Endothelial cell of umbilical vein (primary cell): ENCODE results near the gene CCT2. TPM values are rescaled to one million over a fixed set of nuclear protein-coding genes. Genes with fewer than 3 reads are reported as not detected.

Experiments
- BruUV-seq: library from RNA; stranded (reverse); fragments of 400-500 nt; replicated peaks from 2 replicates; lab custom pipeline; 2021; lab: Mats Ljungman, UMichigan
- CTCF ChIA-PET: fragments of 300-600, 350-600 bp; sonication (Branson Sonifier 250); formaldehyde crosslinking; loops from one replicate; lab custom pipeline; 2021; ENCODE audit warnings: antibody characterized with exemption, inconsistent platforms; lab: Charles Lee
- POLR2A ChIA-PET: fragments of 300-600, 350-600 bp; sonication (Branson Sonifier 250); formaldehyde crosslinking; loops from one replicate; lab custom pipeline; 2021; ENCODE audit warnings: antibody characterized with exemption, inconsistent platforms; lab: Charles Lee
- DNase-seq: peaks from one replicate; pipeline ENCODE4 v3.0.0-alpha.2; 2011; ENCODE audit warnings: low read depth, low spot score
- FAIRE-seq: peaks from 2 replicates; lab custom pipeline; 2011; peaks lifted over from hg19 to GRCh38; lab: Jason Lieb, UNC
- H2AFZ ChIP-seq: 2 replicates; pipeline ENCODE4 v1.6.0; 2012; ENCODE audit warnings: low read depth, low read length, control low read depth, inconsistent platforms
- H3K27ac ChIP-seq: 2 replicates; pipeline ENCODE4 v1.5.1; 2011; ENCODE audit warnings: low read depth, mild to moderate bottlenecking, control low read depth, low read length, moderate library complexity; ENCODE audit not compliant: insufficient read depth
- H3K27me3 ChIP-seq, 2 experiments: 2 replicates each; pipeline versions ENCODE4 v1.6.0 to v1.6.1; 2011; ENCODE audit warnings: low read length in 2 of 2, mixed read lengths in 1 of 2; ENCODE audit not compliant: control insufficient read depth in 2 of 2, insufficient read depth in 2 of 2
- H3K36me3 ChIP-seq, 2 experiments: 2 replicates in 1 of 2; 3 replicates in 1 of 2; pipeline ENCODE4 v1.5.1; 2011; ENCODE audit warnings: low read length in 2 of 2, mild to moderate bottlenecking in 1 of 2, moderate library complexity in 1 of 2; ENCODE audit not compliant: control insufficient read depth in 2 of 2, insufficient read depth in 2 of 2; ENCODE audit errors: extremely low read depth in 1 of 2
- H3K4me1 ChIP-seq: 3 replicates; pipeline ENCODE4 v1.5.1; 2011; ENCODE audit warnings: mild to moderate bottlenecking, low read length; ENCODE audit not compliant: control insufficient read depth, insufficient read depth; ENCODE audit errors: extremely low read depth
- H3K4me2 ChIP-seq: 2 replicates; pipeline ENCODE4 v1.6.1; 2011; ENCODE audit warnings: low read length, control low read depth, mixed read lengths; ENCODE audit not compliant: insufficient read depth
- H3K4me3 ChIP-seq, 3 experiments: fragments of 200-600 bp in 1 of 3; sonication (generic), shearing (Covaris generic) in 1 of 3; replicated peaks in 1 of 3; 2 replicates each; pipeline ENCODE4 v1.5.1; 2011 to 2016; ENCODE audit warnings: control low read depth in 3 of 3, low read length in 3 of 3, mild to moderate bottlenecking in 2 of 3, inconsistent platforms in 1 of 3, low read depth in 1 of 3, moderate library complexity in 1 of 3; ENCODE audit not compliant: insufficient read depth in 1 of 3
- H3K79me2 ChIP-seq: 2 replicates; pipeline ENCODE4 v1.6.0; 2012; ENCODE audit warnings: low read length, inconsistent platforms; ENCODE audit not compliant: control insufficient read depth, insufficient read depth
- H3K9ac ChIP-seq: replicated peaks from 2 replicates; pipeline ENCODE3; 2011; ENCODE audit warnings: low read length, control low read depth; ENCODE audit not compliant: insufficient read depth; ENCODE audit errors: extremely low read depth
- H3K9me1 ChIP-seq: replicated peaks from 3 replicates; pipeline ENCODE4 v1.6.0; 2011; ENCODE audit warnings: mild to moderate bottlenecking, low read length; ENCODE audit not compliant: control insufficient read depth, insufficient read depth; ENCODE audit errors: extremely low read depth
- H3K9me3 ChIP-seq: replicated peaks from 2 replicates; pipeline ENCODE4 v1.5.1; 2012; ENCODE audit warnings: low read length, inconsistent platforms; ENCODE audit not compliant: control insufficient read depth, insufficient read depth
- H4K20me1 ChIP-seq: replicated peaks from 2 replicates; pipeline ENCODE3; 2011; ENCODE audit warnings: mild to moderate bottlenecking, low read length; ENCODE audit not compliant: control insufficient read depth, insufficient read depth; ENCODE audit errors: extremely low read depth
- EZH2 ChIP-seq: IDR thresholded peaks from 2 replicates; pipeline ENCODE4 v1.6.1; 2012; ENCODE audit warnings: borderline replicate concordance, low read depth, mild to moderate bottlenecking, moderate library complexity, low read length, inconsistent platforms; ENCODE audit not compliant: severe bottlenecking
- FOS ChIP-seq: IDR thresholded peaks from 2 replicates; pipeline ENCODE4 v1.6.1; 2011; ENCODE audit warnings: mild to moderate bottlenecking, low read length, moderate library complexity, borderline replicate concordance; ENCODE audit not compliant: insufficient read depth
- GATA2 ChIP-seq: IDR thresholded peaks from 2 replicates; pipeline ENCODE4 v1.7.0; 2011; ENCODE audit warnings: low read depth, mild to moderate bottlenecking, moderate library complexity, mixed read lengths, low read length; ENCODE audit not compliant: insufficient read length, insufficient read depth
- JUN ChIP-seq: IDR thresholded peaks from 2 replicates; pipeline ENCODE4 v1.6.1; 2011; ENCODE audit warnings: borderline replicate concordance, low read depth; ENCODE audit not compliant: insufficient read length, insufficient read depth
- MYC ChIP-seq: IDR thresholded peaks from one replicate; pipeline ENCODE4 v1.6.1; 2011; ENCODE audit warnings: mild to moderate bottlenecking, low read depth, low read length
- POLR2A ChIP-seq: IDR thresholded peaks from 2 replicates; pipeline ENCODE4 v1.6.1; 2012; ENCODE audit warnings: low read depth, mild to moderate bottlenecking, control low read depth, low read length
- POLR2AphosphoS5 ChIP-seq: IDR thresholded peaks from 2 replicates; pipeline ENCODE4 v1.6.1; 2012; ENCODE audit warnings: low read depth, mild to moderate bottlenecking, control low read depth, low read length, moderate library complexity; ENCODE audit not compliant: insufficient read depth
- dilution Hi-C: fragments of 300-500 bp; cut with MboI; formaldehyde crosslinking; loops from one replicate; pipeline ENCODE4 v1.15.0; 2019; ENCODE audit warnings: low sequenced_read_pairs; ENCODE audit not compliant: extremely low pct_ligation_motif_present
- intact Hi-C: fragments of 100-400 bp; cut with micrococcal nuclease; formaldehyde crosslinking; loops from one replicate; pipeline ENCODE4 v1.10.0; 2022
- polyA plus RNA-seq, 4 experiments: library from polyadenylated mRNA; depleted of rRNA in 3 of 4; stranded (reverse) in 3 of 4; unstranded in 1 of 4; fragments of >200 nt; gene quantifications; 2 replicates each; pipeline versions ENCODE4 v1.2.1 to v1.2.3, GENCODE V29; 2011 to 2012; ENCODE audit warnings: missing spikeins in 1 of 4
- total RNA-seq: library from RNA; stranded (reverse); gene quantifications from 2 replicates; pipeline ENCODE4 v1.2.3, GENCODE V29; 2021
- TF ChIP-seq, protein P1 (sequence below): IDR thresholded peaks from 2 replicates; pipeline ENCODE4 v1.6.1; 2011; ENCODE audit not compliant: insufficient read depth, insufficient read length
- TF ChIP-seq, protein P2 (sequence below), 2 donors: IDR thresholded peaks; 1 replicate in 1 of 2; 2 replicates in 1 of 2; pipeline ENCODE4 v1.5.1; 2011; ENCODE audit warnings: low read length in 2 of 2, mild to moderate bottlenecking in 2 of 2, moderate library complexity in 2 of 2, control low read depth in 1 of 2, inconsistent platforms in 1 of 2, low read depth in 1 of 2; ENCODE audit not compliant: insufficient read depth in 1 of 2; ENCODE audit errors: extremely low read depth in 1 of 2

The CCT2 gene
- total and polyA plus RNA-seq, 2 donors (not counting 3 experiments of a cell fraction or from before 2014, with no cell fraction given): 138 to 245 TPM

DNA sequence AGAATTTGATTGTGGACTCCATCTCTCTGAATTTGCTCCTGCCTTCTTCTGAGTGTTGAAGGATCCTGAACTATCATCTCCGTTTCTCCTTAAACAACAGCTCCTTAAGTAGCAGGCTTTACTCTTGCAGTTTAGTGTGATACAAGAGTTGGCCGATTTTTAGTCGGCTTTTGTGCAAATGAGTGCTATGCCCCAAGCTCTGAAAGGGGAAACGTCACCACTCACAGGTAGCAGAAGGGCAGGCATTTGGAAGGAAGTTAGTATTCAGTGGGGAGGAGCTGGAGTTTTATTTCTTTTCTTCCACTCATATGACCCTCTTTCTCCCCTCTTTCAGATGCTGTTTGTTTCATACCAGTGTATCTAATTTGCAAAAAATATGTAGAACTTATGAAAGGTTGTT lies 61.9 kb downstream of the CCT2 start:
- no peak overlapping the region for H3K4me2 ChIP-seq
- H3K4me3 ChIP-seq: no peak overlapping the region
- no TSS peak for BruUV-seq
- ChIA-PET CTCF (no interaction called here), POLR2A (no interaction called here)
- no peak overlapping the region for H3K27ac ChIP-seq
- H2AFZ ChIP-seq: no peak overlapping the region
- no peaks in the 10 kb centered on the region for H3K4me1 ChIP-seq
- H4K20me1 ChIP-seq: no peaks in the 10 kb centered on the region
- DNase-seq (no peak), FAIRE-seq (no peak)
- dilution Hi-C loops (no loop called here), intact Hi-C loops (no loop called here)
- H3K9ac ChIP-seq: no peak overlapping the region
- no peak for TF ChIP-seq FOS
- peaks cover 0 to 3% of the 10 kb centered on the region in 2 experiments for H3K27me3 ChIP-seq
- H3K79me2 ChIP-seq: no peaks in the 10 kb centered on the region
- no peaks in the 10 kb centered on the region for H3K36me3 ChIP-seq
- no peaks in the 10 kb centered on the region for H3K9me3 ChIP-seq
- H3K9me1 ChIP-seq: no peaks in the 10 kb centered on the region

DNA sequence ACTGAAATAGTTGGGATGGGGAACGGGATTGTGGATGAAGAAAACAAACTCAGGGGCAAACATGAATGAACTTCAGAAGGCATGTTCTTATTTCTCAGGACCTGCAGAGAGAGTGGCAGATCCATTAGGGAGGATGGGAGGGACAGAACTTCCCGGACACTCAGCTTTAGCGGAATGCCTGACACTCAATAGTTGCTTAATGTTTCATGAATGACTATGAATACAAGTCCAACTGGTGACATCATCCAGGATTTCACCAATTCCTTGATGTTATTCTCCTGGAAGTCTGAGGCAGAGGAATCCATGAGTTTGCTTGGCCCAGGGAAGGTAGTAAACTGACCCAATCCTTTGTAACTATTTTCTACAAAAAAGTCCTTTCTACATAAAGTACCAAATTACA lies 63.2 kb downstream of the CCT2 start:
- ChIA-PET POLR2A (no interaction called here), CTCF (interaction anchor here (1.4 to 4.4 kb wide), 2 partner anchors 8 to 13 kb away, joined by 3 to 24 read pairs; no protein-coding TSS in a partner anchor)
- intact Hi-C loops: no loop called here
- no peaks in the 10 kb centered on the region for H3K36me3 ChIP-seq
- H3K27ac ChIP-seq: no peak overlapping the region
- no peaks in the 10 kb centered on the region for H4K20me1 ChIP-seq
- no peak for FAIRE-seq
- no peak for DNase-seq
- H3K4me2 ChIP-seq: no peak overlapping the region
- H3K9me1 ChIP-seq: no peaks in the 10 kb centered on the region
- no peak overlapping the region for H3K9ac ChIP-seq
- BruUV-seq: no TSS peak
- H3K4me3 ChIP-seq: no peak overlapping the region
- no peaks in the 10 kb centered on the region for H3K79me2 ChIP-seq
- no peaks in the 10 kb centered on the region for H3K4me1 ChIP-seq
- no peaks in the 10 kb centered on the region for H3K9me3 ChIP-seq
- TF ChIP-seq, protein P1, sequence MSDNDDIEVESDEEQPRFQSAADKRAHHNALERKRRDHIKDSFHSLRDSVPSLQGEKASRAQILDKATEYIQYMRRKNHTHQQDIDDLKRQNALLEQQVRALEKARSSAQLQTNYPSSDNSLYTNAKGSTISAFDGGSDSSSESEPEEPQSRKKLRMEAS: no peak
- TF ChIP-seq GATA2 (no peak), MYC (no peak), FOS (no peak), POLR2A (no peak), EZH2 (no peak), POLR2AphosphoS5 (no peak), JUN (no peak)
- TF ChIP-seq, protein P2, sequence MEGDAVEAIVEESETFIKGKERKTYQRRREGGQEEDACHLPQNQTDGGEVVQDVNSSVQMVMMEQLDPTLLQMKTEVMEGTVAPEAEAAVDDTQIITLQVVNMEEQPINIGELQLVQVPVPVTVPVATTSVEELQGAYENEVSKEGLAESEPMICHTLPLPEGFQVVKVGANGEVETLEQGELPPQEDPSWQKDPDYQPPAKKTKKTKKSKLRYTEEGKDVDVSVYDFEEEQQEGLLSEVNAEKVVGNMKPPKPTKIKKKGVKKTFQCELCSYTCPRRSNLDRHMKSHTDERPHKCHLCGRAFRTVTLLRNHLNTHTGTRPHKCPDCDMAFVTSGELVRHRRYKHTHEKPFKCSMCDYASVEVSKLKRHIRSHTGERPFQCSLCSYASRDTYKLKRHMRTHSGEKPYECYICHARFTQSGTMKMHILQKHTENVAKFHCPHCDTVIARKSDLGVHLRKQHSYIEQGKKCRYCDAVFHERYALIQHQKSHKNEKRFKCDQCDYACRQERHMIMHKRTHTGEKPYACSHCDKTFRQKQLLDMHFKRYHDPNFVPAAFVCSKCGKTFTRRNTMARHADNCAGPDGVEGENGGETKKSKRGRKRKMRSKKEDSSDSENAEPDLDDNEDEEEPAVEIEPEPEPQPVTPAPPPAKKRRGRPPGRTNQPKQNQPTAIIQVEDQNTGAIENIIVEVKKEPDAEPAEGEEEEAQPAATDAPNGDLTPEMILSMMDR (IDR thresholded peaks at IDR 0.05; ENCODE audit: extremely low read depth in 1 of 2, insufficient read depth in 1 of 2, low read depth in 1 of 2, low read length in 2 of 2): no peak
- dilution Hi-C loops: no loop called here
- H3K27me3 ChIP-seq: peaks cover 2 to 3% of the 10 kb centered on the region in 2 experiments
- no peak overlapping the region for H2AFZ ChIP-seq
